ENCODE measurements around the gene GLRA2.

GLRA2 gene

DNA sequence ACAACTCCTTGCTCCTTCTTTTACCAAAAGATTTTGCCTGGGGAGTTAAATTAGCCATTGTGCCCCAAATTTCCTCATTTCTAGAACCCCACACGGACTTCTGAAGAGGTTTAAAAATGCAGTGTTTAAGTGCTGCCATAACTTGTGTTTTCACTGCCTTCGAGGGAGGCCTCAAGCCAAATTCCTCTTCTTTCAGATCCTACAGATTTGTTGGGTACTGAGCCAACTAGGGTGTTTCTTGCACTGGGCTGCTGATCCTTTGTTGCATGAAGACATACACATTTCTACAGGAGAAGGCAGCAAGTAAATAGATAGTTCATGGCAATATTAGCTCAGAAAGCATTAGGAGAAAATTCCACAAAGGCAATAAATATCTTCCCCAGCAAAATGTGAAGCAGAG, 43.8 kb downstream of the GLRA2 start:
- no peak for TF ChIP-seq CTCF (conservative IDR thresholded peaks at IDR 0.05; ENCODE audit: low read depth, low read length)
- H3K27me3 ChIP-seq (ENCODE audit: insufficient read depth, low read depth), result no peaks in the 10 kb centered on the region
- no peak overlapping the region for H3K9ac ChIP-seq
- H3K27ac ChIP-seq, result no peak overlapping the region
- no peaks in the 10 kb centered on the region for H3K4me1 ChIP-seq (ENCODE audit: low read depth, poor library complexity, severe bottlenecking)
- no peak overlapping the region for H3K4me2 ChIP-seq
- H3K79me2 ChIP-seq (ENCODE audit: insufficient read depth, low read depth), result no peaks in the 10 kb centered on the region
- no peak overlapping the region for H3K4me3 ChIP-seq (IDR thresholded peaks at IDR 0.05; ENCODE audit: insufficient read depth, low read depth, low read length)
- H3K36me3 ChIP-seq (ENCODE audit: insufficient read depth), result no peaks in the 10 kb centered on the region
- no peak overlapping the region for H2AFZ ChIP-seq (ENCODE audit: low read depth)
- no peaks in the 10 kb centered on the region for H4K20me1 ChIP-seq (ENCODE audit: insufficient read depth)

DNA sequence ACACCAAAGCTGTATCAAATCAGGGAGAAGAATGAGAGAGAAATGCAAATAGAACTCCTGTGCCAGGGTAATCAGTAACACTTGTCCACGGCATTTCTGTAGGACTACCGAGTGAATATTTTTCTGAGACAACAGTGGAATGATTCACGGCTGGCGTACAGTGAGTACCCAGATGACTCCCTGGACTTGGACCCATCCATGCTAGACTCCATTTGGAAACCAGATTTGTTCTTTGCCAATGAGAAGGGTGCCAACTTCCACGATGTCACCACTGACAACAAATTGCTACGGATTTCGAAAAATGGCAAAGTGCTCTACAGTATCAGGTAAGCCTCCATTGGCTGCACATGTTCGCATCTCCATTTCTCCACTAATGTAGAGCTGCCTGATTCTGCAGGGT, 51.7 kb downstream of the GLRA2 start:
- Histone ChIP-seq H3K4me2 (no peak overlapping the region), H3K79me2 (ENCODE audit: insufficient read depth, low read depth) (no peaks in the 10 kb centered on the region), H2AFZ (ENCODE audit: low read depth) (no peak overlapping the region), H4K20me1 (ENCODE audit: insufficient read depth) (no peaks in the 10 kb centered on the region), H3K4me1 (ENCODE audit: low read depth, poor library complexity, severe bottlenecking) (no peaks in the 10 kb centered on the region), H3K9ac (no peak overlapping the region), H3K27me3 (ENCODE audit: insufficient read depth, low read depth) (no peaks in the 10 kb centered on the region), H3K27ac (no peak overlapping the region), H3K36me3 (ENCODE audit: insufficient read depth) (no peaks in the 10 kb centered on the region), H3K4me3 (IDR thresholded peaks at IDR 0.05; ENCODE audit: insufficient read depth, low read depth, low read length) (no peak overlapping the region)
- no peak for TF ChIP-seq CTCF (conservative IDR thresholded peaks at IDR 0.05; ENCODE audit: low read depth, low read length)

- no peak overlapping the region for H2AFZ ChIP-seq (ENCODE audit: low read depth)
- no peaks in the 10 kb centered on the region for H4K20me1 ChIP-seq (ENCODE audit: insufficient read depth)
- no peaks in the 10 kb centered on the region for H3K36me3 ChIP-seq (ENCODE audit: insufficient read depth)
- no peaks in the 10 kb centered on the region for H3K79me2 ChIP-seq (ENCODE audit: insufficient read depth, low read depth)
- no peaks in the 10 kb centered on the region for H3K27me3 ChIP-seq (ENCODE audit: insufficient read depth, low read depth)
- no peak overlapping the region for H3K4me3 ChIP-seq (IDR thresholded peaks at IDR 0.05; ENCODE audit: insufficient read depth, low read depth, low read length)
- no peak overlapping the region for H3K27ac ChIP-seq
- no peak for TF ChIP-seq CTCF (conservative IDR thresholded peaks at IDR 0.05; ENCODE audit: low read depth, low read length)
- no peaks in the 10 kb centered on the region for H3K4me1 ChIP-seq (ENCODE audit: low read depth, poor library complexity, severe bottlenecking)
- H3K9ac ChIP-seq, result no peak overlapping the region
- no peak overlapping the region for H3K4me2 ChIP-seq
These were observed 55.2 kb downstream of the GLRA2 start for GRCh38 chrX:14584548-14584947.

DNA sequence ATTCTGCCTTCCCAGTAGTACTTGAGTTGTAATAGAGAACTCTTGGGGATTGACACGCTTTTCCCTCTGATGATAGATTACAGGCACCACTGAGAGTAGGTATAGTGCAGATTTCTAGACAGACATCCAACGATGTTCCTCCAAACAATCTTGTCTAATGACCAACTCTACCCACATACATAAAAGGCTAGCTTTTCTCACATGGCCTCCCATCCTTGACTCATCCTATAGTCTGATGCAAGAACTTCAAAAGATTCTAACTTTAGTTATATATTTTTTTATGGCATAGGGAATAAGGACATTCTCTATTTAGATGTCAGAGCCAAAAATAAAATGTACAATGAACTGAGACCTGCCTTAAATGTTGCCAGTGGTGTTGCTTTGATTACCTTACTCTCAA, 60.9 kb downstream of the GLRA2 start:
- Histone ChIP-seq H3K4me3 (IDR thresholded peaks at IDR 0.05; ENCODE audit: insufficient read depth, low read depth, low read length) (no peak overlapping the region), H3K27ac (no peak overlapping the region), H4K20me1 (ENCODE audit: insufficient read depth) (no peaks in the 10 kb centered on the region), H3K27me3 (ENCODE audit: insufficient read depth, low read depth) (no peaks in the 10 kb centered on the region), H3K9ac (no peak overlapping the region), H3K36me3 (ENCODE audit: insufficient read depth) (no peaks in the 10 kb centered on the region), H3K4me1 (ENCODE audit: low read depth, poor library complexity, severe bottlenecking) (no peaks in the 10 kb centered on the region), H3K79me2 (ENCODE audit: insufficient read depth, low read depth) (no peaks in the 10 kb centered on the region), H3K4me2 (no peak overlapping the region), H2AFZ (ENCODE audit: low read depth) (no peak overlapping the region)
- no peak for TF ChIP-seq CTCF (conservative IDR thresholded peaks at IDR 0.05; ENCODE audit: low read depth, low read length)
